Measurements from ENCODE around the gene CCDC70.
"Not testable (repeated sequence)": the region's sequence is repeated elsewhere in the genome, so short reads cannot be mapped to it uniquely, and the experiment has no call there.

The CCDC70 gene

DNA sequence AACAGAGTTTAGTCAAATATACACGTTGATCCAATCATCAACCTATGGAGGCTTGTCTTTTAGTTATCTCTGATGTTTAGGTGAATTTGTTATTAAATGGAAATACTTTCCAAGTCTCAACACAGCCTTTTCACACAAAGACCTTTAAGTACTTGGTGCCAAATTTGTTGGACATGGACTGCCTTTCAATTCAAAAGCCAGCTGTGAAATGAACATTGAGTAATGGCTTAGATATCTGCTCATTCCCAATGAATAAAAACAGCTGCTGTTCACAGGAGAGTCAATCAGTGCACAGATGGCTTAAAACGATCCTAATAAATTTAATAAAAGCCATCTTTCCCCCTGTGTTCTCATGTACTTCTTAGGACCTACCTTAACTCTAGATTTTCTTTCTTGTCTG, 37.9 kb upstream of the CCDC70 start:
- H3K36me3 Mint-ChIP-seq (ENCODE audit: low read depth), result peaks cover 1% of the 10 kb centered on the region
- peaks cover 53% of the 10 kb centered on the region for H3K27me3 Mint-ChIP-seq (ENCODE audit: low read depth)
- peaks cover 68% of the 10 kb centered on the region for H3K4me1 Mint-ChIP-seq (ENCODE audit: low read depth)
- H3K9me3 Mint-ChIP-seq, result no peaks in the 10 kb centered on the region
- DNase-seq (ENCODE audit: low spot score), result no peak
- H3K4me3 Mint-ChIP-seq, result peak overlapping the region; percentile 12
- no peak overlapping the region for H3K27ac Mint-ChIP-seq

DNA sequence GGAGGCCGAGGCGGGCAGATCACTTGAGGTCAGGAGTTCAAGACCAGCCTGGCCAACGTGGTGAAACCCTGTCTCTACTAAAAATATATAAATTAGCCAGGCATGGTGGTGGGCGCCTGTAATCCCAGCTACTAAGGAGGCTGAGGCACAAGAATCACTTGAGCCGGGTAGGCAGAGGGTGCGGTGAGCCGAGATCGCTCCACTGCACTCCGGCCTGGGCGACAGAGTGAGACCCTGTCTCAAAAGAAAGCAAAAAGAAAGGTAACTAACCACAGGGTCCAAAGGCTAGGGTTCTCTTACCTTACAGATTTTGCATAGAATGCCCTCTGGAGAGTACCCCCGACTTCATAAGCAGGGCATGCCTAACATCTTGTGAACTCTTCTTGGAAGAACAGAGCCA, 37.1 kb upstream of the CCDC70 start:
- peaks cover 54% of the 10 kb centered on the region for H3K27me3 Mint-ChIP-seq (ENCODE audit: low read depth)
- not testable (repeated sequence) for H3K9me3 Mint-ChIP-seq; H3K36me3 Mint-ChIP-seq (ENCODE audit: low read depth); DNase-seq (ENCODE audit: low spot score)
- peaks cover 62% of the 10 kb centered on the region for H3K4me1 Mint-ChIP-seq (ENCODE audit: low read depth)
- peak overlapping the region; percentile 65 for H3K27ac Mint-ChIP-seq
- H3K4me3 Mint-ChIP-seq, result peak overlapping the region; percentile 66

DNA sequence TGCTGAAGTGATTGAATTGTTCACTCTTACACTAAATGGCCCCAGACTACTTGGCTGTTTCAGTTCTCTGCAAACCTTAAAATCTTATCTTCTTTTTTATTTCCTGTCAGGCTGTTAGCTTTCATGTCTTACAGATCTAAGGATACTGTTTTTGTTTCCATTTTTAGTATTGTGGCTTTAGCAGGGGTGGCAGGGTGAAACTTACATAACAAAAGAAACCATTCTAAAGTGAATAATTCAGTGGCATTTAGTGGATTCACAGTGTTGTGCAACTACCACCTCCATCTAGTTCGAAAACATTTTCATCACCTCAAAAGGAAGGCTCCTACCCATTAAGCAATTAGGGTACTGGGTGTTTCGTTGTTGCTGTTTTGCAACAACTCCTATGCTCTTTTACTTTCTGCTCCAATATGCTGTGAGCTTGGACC, 36.6 kb upstream of the CCDC70 start:
- peaks cover 55% of the 10 kb centered on the region for H3K27me3 Mint-ChIP-seq (ENCODE audit: low read depth)
- peaks cover 1% of the 10 kb centered on the region for H3K36me3 Mint-ChIP-seq (ENCODE audit: low read depth)
- peak overlapping the region; percentile 66 for H3K4me3 Mint-ChIP-seq
- peak; percentile 57 for DNase-seq (ENCODE audit: low spot score)
- H3K9me3 Mint-ChIP-seq, result no peaks in the 10 kb centered on the region
- H3K4me1 Mint-ChIP-seq (ENCODE audit: low read depth), result peaks cover 58% of the 10 kb centered on the region
- H3K27ac Mint-ChIP-seq, result peak overlapping the region; percentile 65

DNA sequence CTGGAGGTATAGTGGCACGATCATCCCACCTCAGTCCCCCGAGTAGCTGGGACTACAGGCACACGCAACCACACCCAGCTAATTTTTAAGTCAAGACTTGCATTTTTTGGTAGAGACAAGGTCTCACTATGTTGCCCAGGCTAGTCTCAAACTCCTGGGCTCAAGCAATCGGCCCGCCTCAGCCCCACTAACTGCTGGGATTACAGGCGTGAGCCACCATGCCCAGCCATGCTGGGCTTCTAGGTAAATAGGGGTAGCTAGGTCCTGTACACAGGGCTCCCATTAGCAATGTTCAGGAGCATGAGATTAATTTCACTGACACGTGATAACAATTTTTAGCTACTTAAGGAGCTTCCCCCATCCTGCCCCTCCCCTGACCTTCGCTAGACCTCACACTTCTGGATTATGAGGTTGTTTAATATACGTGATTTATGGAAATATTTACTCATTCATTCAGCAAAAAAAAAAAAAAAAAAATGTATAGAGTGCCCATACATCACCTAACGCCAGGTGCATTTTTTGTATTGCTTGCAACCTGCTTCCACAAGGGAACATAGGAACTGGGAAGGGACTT, 36.0 kb upstream of the CCDC70 start:
- DNase-seq (ENCODE audit: low spot score), result no peak
- H3K4me3 Mint-ChIP-seq, result peak overlapping the region; percentile 66
- H3K27ac Mint-ChIP-seq, result peak overlapping the region; percentile 65
- H3K36me3 Mint-ChIP-seq (ENCODE audit: low read depth), result peaks cover 1% of the 10 kb centered on the region
- no peaks in the 10 kb centered on the region for H3K9me3 Mint-ChIP-seq
- H3K27me3 Mint-ChIP-seq (ENCODE audit: low read depth), result peaks cover 51% of the 10 kb centered on the region
- peaks cover 58% of the 10 kb centered on the region for H3K4me1 Mint-ChIP-seq (ENCODE audit: low read depth)

DNA sequence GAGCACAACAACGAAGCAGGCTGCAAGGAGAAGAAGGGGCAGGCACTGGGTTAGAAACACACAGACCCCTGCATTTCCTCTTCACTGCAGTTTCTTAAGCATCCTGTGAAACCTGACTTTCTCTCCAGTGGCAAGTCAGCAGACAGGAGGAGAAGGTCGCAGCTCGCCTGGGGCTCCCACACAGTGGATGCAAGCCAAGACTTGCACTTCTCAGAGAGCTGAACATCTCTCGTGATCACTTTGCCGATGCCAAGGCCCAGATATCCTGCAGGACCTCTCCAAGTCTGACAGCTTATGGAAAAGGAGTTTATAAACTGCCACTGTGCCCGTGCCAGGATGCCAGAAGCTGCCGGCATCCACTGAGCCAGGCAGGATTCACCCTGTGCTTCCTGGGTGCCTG, 35.2 kb upstream of the CCDC70 start:
- Mint-ChIP-seq H3K27ac (no peak overlapping the region), H3K36me3 (ENCODE audit: low read depth) (peaks cover 1% of the 10 kb centered on the region), H3K4me1 (ENCODE audit: low read depth) (peaks cover 51% of the 10 kb centered on the region), H3K27me3 (ENCODE audit: low read depth) (peaks cover 46% of the 10 kb centered on the region), H3K4me3 (peak overlapping the region; percentile 5), H3K9me3 (no peaks in the 10 kb centered on the region)
- DNase-seq (ENCODE audit: low spot score), result no peak

DNA sequence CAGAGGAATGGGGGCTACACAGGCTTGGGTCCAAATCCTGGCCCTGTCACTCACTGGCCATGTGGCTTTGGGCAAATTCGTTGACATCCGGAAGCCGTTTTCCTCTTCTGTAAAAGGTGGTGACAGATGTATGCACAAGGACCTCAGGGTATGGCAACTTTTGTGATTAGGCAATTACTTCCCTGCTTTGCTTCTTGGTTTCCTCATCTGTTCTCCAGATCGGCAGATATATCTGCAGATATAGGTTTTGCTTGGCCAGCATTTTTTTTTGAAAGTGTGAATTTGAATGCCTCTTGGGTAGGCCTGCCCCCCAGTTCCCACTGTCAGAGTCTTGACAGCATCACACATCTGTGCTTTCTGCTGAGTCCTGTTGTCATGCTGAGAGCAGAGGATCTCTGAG, 34.5 kb upstream of the CCDC70 start:
- DNase-seq (ENCODE audit: low spot score), result no peak
- Mint-ChIP-seq H3K4me1 (ENCODE audit: low read depth) (peaks cover 46% of the 10 kb centered on the region), H3K9me3 (no peaks in the 10 kb centered on the region), H3K4me3 (peak overlapping the region; percentile 33), H3K27ac (no peak overlapping the region), H3K27me3 (ENCODE audit: low read depth) (peaks cover 41% of the 10 kb centered on the region), H3K36me3 (ENCODE audit: low read depth) (no peaks in the 10 kb centered on the region)

DNA sequence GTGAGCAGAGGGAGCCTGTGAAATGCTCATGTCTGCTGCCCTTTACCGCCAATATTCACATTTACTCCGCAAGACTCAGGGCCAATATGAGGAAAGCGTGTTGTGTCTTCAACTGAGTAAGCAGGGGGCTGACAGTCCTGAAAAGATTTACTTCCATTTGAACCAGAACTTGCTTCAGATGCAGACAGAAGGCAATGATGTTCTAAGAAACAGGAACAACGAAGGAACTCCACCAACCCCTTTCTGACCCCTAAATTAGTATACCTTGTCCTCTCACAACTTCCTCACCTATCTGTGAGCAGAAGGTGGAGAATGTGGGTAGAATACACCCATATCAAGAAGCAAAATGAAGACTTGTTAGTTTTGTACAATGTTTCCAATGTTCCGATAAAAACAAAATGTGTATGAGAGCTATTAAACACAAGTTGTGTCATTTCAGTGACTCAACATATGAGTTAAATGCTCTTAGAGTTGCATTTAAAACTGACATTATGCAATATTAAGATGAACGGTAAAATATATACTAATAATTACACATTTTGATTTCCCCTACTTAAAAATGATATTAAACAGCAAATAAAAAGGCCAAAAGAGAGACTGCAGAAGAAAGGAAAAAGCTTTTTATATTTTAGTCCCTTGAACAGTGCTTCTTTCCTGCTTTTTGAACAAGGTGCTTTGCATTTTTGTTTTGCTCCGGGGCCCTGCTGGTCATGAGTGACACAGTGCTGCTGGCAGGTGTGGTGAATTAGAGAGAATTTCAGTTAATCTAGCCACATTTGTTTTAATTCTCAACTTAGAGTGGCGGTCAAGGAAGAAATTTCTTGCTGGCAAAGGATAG, 32.8 kb upstream of the CCDC70 start:
- H3K27me3 Mint-ChIP-seq (ENCODE audit: low read depth), result peaks cover 47% of the 10 kb centered on the region
- peaks cover 42% of the 10 kb centered on the region for H3K4me1 Mint-ChIP-seq (ENCODE audit: low read depth)
- H3K36me3 Mint-ChIP-seq (ENCODE audit: low read depth), result no peaks in the 10 kb centered on the region
- H3K4me3 Mint-ChIP-seq, result no peak overlapping the region
- H3K27ac Mint-ChIP-seq, result no peak overlapping the region
- no peaks in the 10 kb centered on the region for H3K9me3 Mint-ChIP-seq
- DNase-seq (ENCODE audit: low spot score), result no peak

DNA sequence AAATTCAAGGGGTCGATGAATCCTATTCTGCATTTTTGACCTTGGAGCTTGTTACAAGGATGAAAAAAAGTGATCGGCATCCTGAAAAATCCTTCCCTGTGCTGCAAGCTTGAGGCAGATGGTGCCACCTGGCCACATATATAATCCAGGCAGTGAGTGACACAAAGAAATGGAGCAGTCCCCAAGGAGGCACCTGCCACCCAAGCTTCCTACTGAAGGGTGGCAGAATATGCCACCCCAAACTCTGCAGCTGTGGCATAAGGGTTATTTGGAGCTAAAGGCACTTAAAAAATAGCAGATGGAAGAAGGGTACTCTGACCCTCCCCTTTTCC, 32.2 kb upstream of the CCDC70 start:
- Mint-ChIP-seq H3K27me3 (ENCODE audit: low read depth) (peaks cover 44% of the 10 kb centered on the region), H3K9me3 (no peaks in the 10 kb centered on the region), H3K4me3 (no peak overlapping the region), H3K27ac (no peak overlapping the region), H3K36me3 (ENCODE audit: low read depth) (no peaks in the 10 kb centered on the region), H3K4me1 (ENCODE audit: low read depth) (peaks cover 36% of the 10 kb centered on the region)
- no peak for DNase-seq (ENCODE audit: low spot score)

DNA sequence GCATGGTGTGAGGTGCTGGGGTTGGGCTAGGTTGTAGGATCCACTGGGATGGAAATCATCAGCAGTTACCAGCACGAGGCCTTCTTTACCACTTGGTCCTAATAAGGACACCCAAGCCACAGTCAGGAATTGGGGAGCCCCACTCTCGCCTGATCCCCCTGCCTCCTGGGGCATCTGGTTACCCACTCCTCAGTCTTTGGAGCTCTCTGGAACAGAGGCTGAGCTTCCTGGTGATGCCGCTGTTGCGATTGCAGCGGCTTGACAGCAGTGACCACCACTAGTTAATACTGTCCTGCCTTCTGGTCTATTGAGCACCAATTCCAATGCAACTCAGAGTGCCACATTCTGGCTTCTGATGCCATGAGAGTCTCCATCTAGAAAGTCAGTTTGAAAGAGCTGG, 30.2 kb upstream of the CCDC70 start:
- Mint-ChIP-seq H3K4me1 (ENCODE audit: low read depth) (peaks cover 18% of the 10 kb centered on the region), H3K36me3 (ENCODE audit: low read depth) (no peaks in the 10 kb centered on the region), H3K27me3 (ENCODE audit: low read depth) (peaks cover 48% of the 10 kb centered on the region), H3K9me3 (no peaks in the 10 kb centered on the region), H3K27ac (no peak overlapping the region), H3K4me3 (no peak overlapping the region)
- no peak for DNase-seq (ENCODE audit: low spot score)

DNA sequence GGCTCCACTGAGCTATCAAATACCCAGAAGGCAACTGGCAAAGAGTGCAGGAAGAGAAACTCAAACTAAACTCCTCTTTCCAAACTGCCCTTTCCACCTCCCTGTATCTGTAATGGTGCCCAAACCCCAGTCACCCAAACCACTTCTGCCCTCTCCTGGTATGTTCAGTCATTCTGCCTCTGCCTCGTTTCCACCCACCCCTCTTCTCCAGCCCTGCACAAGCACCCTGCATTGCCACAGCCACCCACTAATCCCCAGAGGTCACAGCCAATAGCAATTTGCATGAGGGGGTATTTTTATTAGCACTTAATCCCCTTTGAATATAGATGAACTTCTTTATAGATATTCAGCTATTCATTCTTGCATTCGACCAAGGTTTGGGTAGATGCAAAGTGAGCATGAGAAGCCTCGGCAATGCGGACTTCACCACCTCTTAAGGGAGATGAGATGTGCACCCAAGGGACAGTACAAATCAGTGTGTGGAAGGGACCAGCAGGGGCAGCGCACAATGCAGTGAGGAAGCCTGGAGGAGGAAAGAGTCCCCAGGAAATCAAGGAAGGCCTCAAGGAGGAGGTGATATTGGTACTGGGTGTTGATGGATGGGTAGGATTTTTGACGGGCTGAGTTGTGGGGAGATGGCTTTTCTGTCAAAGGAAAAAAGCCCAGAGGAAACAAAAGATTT, 29.2 kb upstream of the CCDC70 start:
- no peak overlapping the region for H3K27ac Mint-ChIP-seq
- no peak overlapping the region for H3K4me3 Mint-ChIP-seq
- no peaks in the 10 kb centered on the region for H3K36me3 Mint-ChIP-seq (ENCODE audit: low read depth)
- DNase-seq (ENCODE audit: low spot score), result peak; percentile 26
- H3K27me3 Mint-ChIP-seq (ENCODE audit: low read depth), result peaks cover 40% of the 10 kb centered on the region
- no peaks in the 10 kb centered on the region for H3K9me3 Mint-ChIP-seq
- peaks cover 7% of the 10 kb centered on the region for H3K4me1 Mint-ChIP-seq (ENCODE audit: low read depth)

DNA sequence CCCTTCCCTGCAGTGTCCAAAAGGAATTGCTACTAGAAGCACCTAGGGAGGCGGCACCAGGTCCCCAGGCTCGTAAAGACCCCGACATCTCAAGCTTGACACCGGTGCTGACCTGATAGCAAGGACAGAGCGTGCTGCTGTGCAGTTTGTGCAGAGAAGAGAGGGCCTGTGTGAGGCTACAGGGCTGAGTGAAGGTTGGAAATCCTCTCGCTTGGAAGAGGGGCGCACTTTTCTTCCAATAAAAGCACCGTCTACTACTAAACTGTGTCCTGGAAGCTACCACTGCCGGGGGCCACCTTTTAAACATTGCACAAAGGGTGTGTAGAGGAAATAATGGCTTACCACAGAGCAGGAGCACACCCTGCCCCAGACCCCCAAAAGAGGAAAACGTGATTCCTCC, 27.8 kb upstream of the CCDC70 start:
- no peaks in the 10 kb centered on the region for H3K9me3 Mint-ChIP-seq
- peaks cover 4% of the 10 kb centered on the region for H3K4me1 Mint-ChIP-seq (ENCODE audit: low read depth)
- H3K36me3 Mint-ChIP-seq (ENCODE audit: low read depth), result no peaks in the 10 kb centered on the region
- DNase-seq (ENCODE audit: low spot score), result no peak
- H3K27me3 Mint-ChIP-seq (ENCODE audit: low read depth), result peaks cover 28% of the 10 kb centered on the region
- no peak overlapping the region for H3K4me3 Mint-ChIP-seq
- H3K27ac Mint-ChIP-seq, result no peak overlapping the region

DNA sequence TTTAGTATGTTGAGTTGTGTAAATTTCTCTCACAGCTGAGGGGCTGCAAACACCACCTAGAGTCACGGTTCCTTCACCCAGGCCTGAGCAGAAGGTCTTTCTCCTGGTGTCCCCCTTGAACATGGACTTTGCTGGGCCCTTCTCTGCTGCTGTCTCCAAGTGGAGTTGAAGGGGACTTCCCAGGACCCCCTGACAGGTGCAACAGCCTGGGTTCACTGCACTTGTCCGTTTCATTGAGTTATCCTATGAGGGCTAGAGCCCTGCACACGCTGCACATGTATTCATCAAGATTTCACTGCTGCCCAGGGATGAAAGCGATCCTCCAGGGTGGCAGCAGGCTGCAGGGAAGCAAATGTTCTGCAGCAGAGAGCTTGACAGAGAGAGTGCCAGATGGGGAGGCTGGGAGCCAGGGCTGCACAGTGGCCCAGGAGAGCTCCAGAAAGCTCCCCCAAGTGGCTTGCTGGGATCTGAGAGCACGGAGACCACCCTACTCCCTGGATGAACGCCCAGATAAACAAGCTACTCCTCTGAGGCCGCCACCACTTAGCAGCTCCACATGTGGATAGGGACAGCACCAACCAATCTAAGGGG, 27.1 kb upstream of the CCDC70 start:
- Mint-ChIP-seq H3K27me3 (ENCODE audit: low read depth) (peaks cover 22% of the 10 kb centered on the region), H3K4me1 (ENCODE audit: low read depth) (peaks cover 4% of the 10 kb centered on the region), H3K36me3 (ENCODE audit: low read depth) (no peaks in the 10 kb centered on the region), H3K27ac (no peak overlapping the region), H3K9me3 (no peaks in the 10 kb centered on the region), H3K4me3 (no peak overlapping the region)
- DNase-seq (ENCODE audit: low spot score), result no peak

DNA sequence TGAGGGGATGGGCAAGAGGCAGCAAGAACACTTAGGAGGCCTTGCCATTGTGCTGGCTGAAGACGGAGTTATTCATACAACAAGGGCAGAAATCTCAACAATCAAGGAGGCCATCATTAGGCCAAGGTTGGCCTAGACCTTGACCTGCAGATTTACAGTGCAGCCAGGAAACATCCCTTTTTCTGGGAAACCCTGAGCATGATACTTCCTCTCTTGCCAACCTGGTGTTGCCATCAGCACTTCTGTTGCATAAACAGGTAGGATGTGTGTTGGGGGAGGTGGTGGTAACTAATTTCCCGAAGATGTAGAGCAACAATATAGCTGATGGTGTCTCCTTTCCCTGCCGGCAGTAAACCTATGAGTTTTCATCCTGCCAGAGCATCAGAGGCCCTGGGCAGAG, 24.8 kb upstream of the CCDC70 start:
- Mint-ChIP-seq H3K27me3 (ENCODE audit: low read depth) (peaks cover 18% of the 10 kb centered on the region), H3K36me3 (ENCODE audit: low read depth) (no peaks in the 10 kb centered on the region), H3K27ac (no peak overlapping the region), H3K4me1 (ENCODE audit: low read depth) (peaks cover 4% of the 10 kb centered on the region), H3K4me3 (no peak overlapping the region), H3K9me3 (no peaks in the 10 kb centered on the region)
- no peak for DNase-seq (ENCODE audit: low spot score)

DNA sequence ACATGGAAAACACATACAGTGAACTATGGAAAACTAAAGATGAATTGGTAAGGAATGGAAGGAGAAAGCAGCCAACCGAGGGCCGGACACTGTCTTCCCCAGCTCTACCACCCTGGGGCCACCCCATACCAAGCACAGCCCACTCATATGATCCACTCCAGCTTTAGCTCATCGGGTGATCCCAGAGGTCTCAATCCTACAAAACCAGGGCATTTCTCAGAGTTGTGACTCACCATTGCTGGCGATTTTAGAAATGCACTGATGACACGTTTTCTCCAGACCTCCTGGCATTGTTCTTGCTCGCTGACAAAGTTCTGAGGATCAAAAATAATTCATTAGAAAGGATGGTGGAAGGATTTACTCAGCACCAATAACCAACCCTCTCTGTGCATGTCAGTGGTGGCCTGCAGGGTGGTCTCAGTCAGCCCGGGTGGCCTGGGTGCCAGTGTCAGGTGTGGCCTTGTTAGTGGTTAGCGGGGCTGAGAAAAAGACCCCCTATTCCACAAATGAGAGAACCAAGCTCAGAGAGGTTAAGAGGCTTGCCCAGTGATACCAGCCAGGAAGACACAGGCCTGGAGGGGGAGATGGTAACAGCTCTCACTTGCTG, 23.4 kb upstream of the CCDC70 start:
- no peaks in the 10 kb centered on the region for H3K9me3 Mint-ChIP-seq
- H3K4me3 Mint-ChIP-seq, result no peak overlapping the region
- no peak for DNase-seq (ENCODE audit: low spot score)
- H3K27me3 Mint-ChIP-seq (ENCODE audit: low read depth), result peaks cover 11% of the 10 kb centered on the region
- no peak overlapping the region for H3K27ac Mint-ChIP-seq
- no peaks in the 10 kb centered on the region for H3K4me1 Mint-ChIP-seq (ENCODE audit: low read depth)
- no peaks in the 10 kb centered on the region for H3K36me3 Mint-ChIP-seq (ENCODE audit: low read depth)
